Measurements from ENCODE around the gene CHRM5.
A peak's percentile ranks its signal among the peaks of the same experiment; 100 is the strongest.

DNA sequence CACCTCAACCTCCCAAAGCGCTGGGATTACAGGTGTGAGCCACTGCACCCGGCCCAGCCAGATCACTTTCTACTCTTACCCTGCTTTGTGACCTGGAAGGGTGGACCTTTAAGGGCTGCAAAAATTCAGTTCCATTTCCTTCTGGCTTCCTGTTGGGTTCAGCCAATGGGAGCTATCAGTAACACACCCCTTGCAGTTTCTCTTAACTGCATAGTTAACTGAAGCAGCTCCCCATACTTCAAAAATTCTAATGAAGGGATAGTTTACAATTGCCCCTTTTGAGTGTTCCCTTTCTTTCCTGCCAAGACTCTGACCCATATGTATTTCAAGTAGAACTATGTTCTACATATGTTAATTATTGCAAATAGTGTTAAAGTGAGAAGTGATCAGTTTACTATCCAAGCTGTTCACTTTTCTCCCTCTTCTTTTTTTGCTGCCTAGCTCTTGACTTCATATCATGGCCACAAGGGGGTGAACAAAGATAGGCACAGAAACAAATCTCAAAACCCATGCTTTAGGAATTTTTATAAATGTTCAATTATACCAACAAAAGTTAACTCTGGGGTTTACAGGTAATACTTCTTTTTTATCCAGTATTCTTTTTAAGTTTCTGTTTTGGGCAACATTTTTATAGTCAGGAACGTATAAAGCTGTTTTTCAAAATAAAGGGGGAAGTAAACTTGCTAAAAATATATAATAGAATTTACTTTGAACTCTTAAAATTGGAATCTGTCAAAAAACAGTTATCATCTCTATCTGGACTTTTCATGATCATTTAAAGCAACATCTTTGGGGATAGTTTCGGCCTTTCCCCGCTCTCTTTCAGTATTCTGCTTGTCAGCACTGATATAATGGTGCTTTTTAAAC, 141.7 kb downstream of the CHRM5 start:
- TF ChIP-seq, protein P1, sequence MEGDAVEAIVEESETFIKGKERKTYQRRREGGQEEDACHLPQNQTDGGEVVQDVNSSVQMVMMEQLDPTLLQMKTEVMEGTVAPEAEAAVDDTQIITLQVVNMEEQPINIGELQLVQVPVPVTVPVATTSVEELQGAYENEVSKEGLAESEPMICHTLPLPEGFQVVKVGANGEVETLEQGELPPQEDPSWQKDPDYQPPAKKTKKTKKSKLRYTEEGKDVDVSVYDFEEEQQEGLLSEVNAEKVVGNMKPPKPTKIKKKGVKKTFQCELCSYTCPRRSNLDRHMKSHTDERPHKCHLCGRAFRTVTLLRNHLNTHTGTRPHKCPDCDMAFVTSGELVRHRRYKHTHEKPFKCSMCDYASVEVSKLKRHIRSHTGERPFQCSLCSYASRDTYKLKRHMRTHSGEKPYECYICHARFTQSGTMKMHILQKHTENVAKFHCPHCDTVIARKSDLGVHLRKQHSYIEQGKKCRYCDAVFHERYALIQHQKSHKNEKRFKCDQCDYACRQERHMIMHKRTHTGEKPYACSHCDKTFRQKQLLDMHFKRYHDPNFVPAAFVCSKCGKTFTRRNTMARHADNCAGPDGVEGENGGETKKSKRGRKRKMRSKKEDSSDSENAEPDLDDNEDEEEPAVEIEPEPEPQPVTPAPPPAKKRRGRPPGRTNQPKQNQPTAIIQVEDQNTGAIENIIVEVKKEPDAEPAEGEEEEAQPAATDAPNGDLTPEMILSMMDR (conservative IDR thresholded peaks at IDR 0.05; ENCODE audit: low read length): peak; percentile 88
- no peak for TF ChIP-seq EZH2phosphoT487 (IDR thresholded peaks at IDR 0.05; ENCODE audit: borderline replicate concordance)
